Choroid plexus epithelial cell (primary cell): Measurements from ENCODE around the gene MLEC.

Experiments
- DNase-seq: peaks from one replicate; pipeline ENCODE4 v3.0.0-alpha.2; 2010; ENCODE audit warnings: low read depth
- H3K4me3 ChIP-seq: 2 replicates; pipeline ENCODE4 v1.5.1; 2011; ENCODE audit warnings: low read depth, mild to moderate bottlenecking, control low read depth, low read length, moderate library complexity
- CTCF ChIP-seq: conservative IDR thresholded peaks from 2 replicates; pipeline ENCODE4 v1.5.1; 2011; ENCODE audit warnings: low read depth, mild to moderate bottlenecking, control low read depth, inconsistent platforms, low read length, moderate library complexity

MLEC gene

GRCh38 chr12:120677765-120678473, 9.0 kb upstream of the MLEC start:
- no peak for TF ChIP-seq CTCF
- DNase-seq, result peak; percentile 18
- H3K4me3 ChIP-seq, result no peak overlapping the region

- H3K4me3 ChIP-seq, result no peak overlapping the region
- no peak for DNase-seq
- TF ChIP-seq CTCF, result no peak
Measured at GRCh38 chr12:120678572-120678971, 8.4 kb upstream of the MLEC start.

- TF ChIP-seq CTCF, result no peak
- DNase-seq, result no peak
- no peak overlapping the region for H3K4me3 ChIP-seq
Measured at GRCh38 chr12:120680165-120680738, 6.7 kb upstream of the MLEC start.

DNA sequence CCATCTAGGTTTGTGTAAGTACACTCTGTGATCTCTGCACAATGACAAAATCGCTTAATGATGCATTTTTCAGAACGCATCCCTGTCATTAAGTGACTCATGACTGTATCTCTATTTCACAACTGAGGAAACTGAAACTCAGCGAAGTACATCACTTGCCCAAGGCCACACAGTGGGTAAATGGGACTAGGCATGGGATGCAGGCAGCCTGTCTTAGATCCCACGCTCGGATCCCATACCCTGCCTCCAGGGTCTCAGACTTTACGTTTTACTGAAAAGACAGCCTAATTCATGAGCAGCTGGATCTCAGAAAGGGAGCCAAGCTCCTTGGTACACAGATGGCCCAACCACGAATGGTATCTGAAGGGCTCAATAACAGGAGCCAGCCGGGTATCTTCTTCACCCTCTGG, 2.4 kb upstream of the MLEC start:
- H3K4me3 ChIP-seq, result no peak overlapping the region
- DNase-seq, result peak; percentile 43
- no peak for TF ChIP-seq CTCF

DNA sequence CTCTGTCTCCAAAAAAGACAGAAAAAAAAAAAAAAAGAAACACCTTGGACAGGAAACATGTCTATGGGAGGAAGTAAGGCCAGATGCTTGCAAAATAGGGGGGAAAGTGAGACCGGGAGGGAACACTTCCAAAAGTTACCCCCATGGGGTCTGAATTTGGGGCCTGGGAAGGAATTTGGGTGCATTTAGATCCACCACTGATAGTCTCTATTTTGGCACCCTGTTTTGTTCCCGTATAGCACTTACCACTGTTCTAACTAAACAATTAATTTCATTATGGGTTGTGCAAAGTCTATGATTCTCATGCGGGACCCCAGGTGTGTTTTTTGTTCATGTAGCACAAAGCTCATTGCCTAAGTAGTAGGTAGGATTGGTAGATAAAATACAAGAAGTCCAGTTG, 1.4 kb upstream of the MLEC start:
- DNase-seq, result no peak
- no peak overlapping the region for H3K4me3 ChIP-seq
- no peak for TF ChIP-seq CTCF

- peak overlapping the region; percentile 84 for H3K4me3 ChIP-seq
- no peak for TF ChIP-seq CTCF
- peak; percentile 98 for DNase-seq
Measured at GRCh38 chr12:120686151-120686689, 729 bp upstream of the MLEC start.
